Measurements from ENCODE around the gene TAS2R60.
A peak's percentile ranks its signal among the peaks of the same experiment; 100 is the strongest.

- no peak for TF ChIP-seq HMG20A (CRISPR knock-in tag; conservative IDR thresholded peaks at IDR 0.05)
- peak; percentile 53 for TF ChIP-seq NFIC (IDR thresholded peaks at IDR 0.05)
- TF ChIP-seq STAT5B (CRISPR knock-in tag; IDR thresholded peaks at IDR 0.05) = no peak
- TF ChIP-seq REST (IDR thresholded peaks at IDR 0.05; ENCODE audit: borderline replicate concordance) = peak; percentile 13; the same call in 1 of the 2 replicates
- no peak for TF ChIP-seq REST (CRISPR knock-in tag; IDR thresholded peaks at IDR 0.05; ENCODE audit: low read depth)
- no peak for TF ChIP-seq SIN3A (IDR thresholded peaks at IDR 0.05; ENCODE audit: borderline replicate concordance in 2 of 2, control insufficient read depth in 1 of 2, low read depth in 2 of 2, low read length in 2 of 2)
- no peak for TF ChIP-seq CEBPG (CRISPR knock-in tag; IDR thresholded peaks at IDR 0.05)
- peak in 1 of 2 experiments; percentile 30; a peak in 1 of 4 replicates for TF ChIP-seq CEBPG (tag; conservative IDR thresholded peaks at IDR 0.05 in 1 of 2, IDR thresholded peaks at IDR 0.05 in 1 of 2)
- peak; percentile 55; the same call in 1 of the 2 replicates for TF ChIP-seq POLR2AphosphoS5 (IDR thresholded peaks at IDR 0.05; ENCODE audit: control insufficient read depth, insufficient read depth, low read depth, low read length)
- TF ChIP-seq NCOA1 (IDR thresholded peaks at IDR 0.05; ENCODE audit: low read depth) = peak; percentile 85; the same call in 1 of the 2 replicates
- TF ChIP-seq PRDM10 (IDR thresholded peaks at IDR 0.05; ENCODE audit: partially characterized antibody) = no peak
- TF ChIP-seq ETV6 (IDR thresholded peaks at IDR 0.05; ENCODE audit: borderline replicate concordance in 1 of 2, low read depth in 2 of 2, low read length in 1 of 2) = no peak
- no peak for TF ChIP-seq ETV6 (CRISPR knock-in tag; IDR thresholded peaks at IDR 0.05; ENCODE audit: borderline replicate concordance)
- TF ChIP-seq CBX5 (IDR thresholded peaks at IDR 0.05; ENCODE audit: borderline replicate concordance, low read depth) = no peak
- TF ChIP-seq MTF1 (CRISPR knock-in tag; IDR thresholded peaks at IDR 0.05; ENCODE audit: borderline replicate concordance) = no peak
These were observed 16.6 kb upstream of the TAS2R60 start for GRCh38 chr7:143426479-143427142.
